SK-N-SH (cell line): Measurements from ENCODE around the gene CDKAL1. TPM values are rescaled to one million over a fixed set of nuclear protein-coding genes. Genes with fewer than 3 reads are reported as not detected.

ENCODE experiments used
- CTCF ChIA-PET: fragments of 300-600, 350-600 bp; formaldehyde crosslinking; extraction: SDS; loops from one replicate; lab custom pipeline; 2021; lab: Yijun Ruan, JAX
- POLR2A ChIA-PET: fragments of 350-600 bp; sonication (Branson Sonifier 250); formaldehyde crosslinking; extraction: SDS; loops from one replicate; lab custom pipeline; 2020; ENCODE audit warnings: antibody characterized with exemption, inconsistent platforms; lab: Yijun Ruan, JAX
- DNase-seq: peaks from one replicate; pipeline ENCODE4 v3.0.0; 2012
- H2AFZ ChIP-seq: fragments of 200-600 bp; sonication (generic); 2 replicates; pipeline ENCODE4 v1.8.1; 2016; ENCODE audit warnings: antibody characterized with exemption, mild to moderate bottlenecking, low read depth
- H3F3A ChIP-seq: fragments of 200-600 bp; sonication (generic); replicated peaks from 2 replicates; pipeline ENCODE3; 2016; ENCODE audit warnings: antibody characterized with exemption, mild to moderate bottlenecking; ENCODE audit not compliant: insufficient read depth
- H3K27ac ChIP-seq, 2 experiments: fragments of 200-500 bp in 1 of 2; fragments of 200-600 bp in 1 of 2; sonication (Bioruptor generic) in 1 of 2; sonication (generic), shearing (Covaris generic) in 1 of 2; 2 replicates each; pipeline versions ENCODE4 v1.5.1 to v1.6.1; 2014 to 2016; ENCODE audit warnings: low read depth in 2 of 2, inconsistent platforms in 1 of 2, low read length in 1 of 2, mild to moderate bottlenecking in 1 of 2, mixed read lengths in 1 of 2
- H3K27me3 ChIP-seq: fragments of 200-600 bp; sonication (generic), shearing (Covaris generic); 2 replicates; pipeline ENCODE4 v1.6.1; 2016; ENCODE audit warnings: mixed run types; ENCODE audit not compliant: insufficient read depth
- H3K36me3 ChIP-seq, 2 experiments: fragments of 200-500 bp in 1 of 2; fragments of 200-600 bp in 1 of 2; sonication (Bioruptor generic) in 1 of 2; sonication (generic) in 1 of 2; replicated peaks in 1 of 2; 2 replicates each; pipeline versions ENCODE3 to v1.5.1; 2014 to 2016; ENCODE audit warnings: low read length in 1 of 2, mild to moderate bottlenecking in 1 of 2; ENCODE audit not compliant: insufficient read depth in 2 of 2, control insufficient read depth in 1 of 2
- H3K4me1 ChIP-seq, 2 experiments: fragments of 200-500 bp in 1 of 2; fragments of 200-600 bp in 1 of 2; sonication (Bioruptor generic) in 1 of 2; sonication (generic), shearing (Covaris generic) in 1 of 2; 2 replicates each; pipeline versions ENCODE4 v1.5.1 to v1.6.1; 2014 to 2016; ENCODE audit warnings: low read depth in 1 of 2, low read length in 1 of 2, mixed run types in 1 of 2; ENCODE audit not compliant: insufficient read depth in 2 of 2, control insufficient read depth in 1 of 2
- H3K4me2 ChIP-seq: fragments of 200-600 bp; sonication (generic), shearing (Covaris generic); 2 replicates; pipeline ENCODE4 v1.6.1; 2017; ENCODE audit warnings: mixed run types
- H3K4me3 ChIP-seq, 2 experiments: fragments of 200-500 bp in 1 of 2; fragments of 200-600 bp in 1 of 2; sonication (Bioruptor generic) in 1 of 2; sonication (generic), shearing (Covaris generic) in 1 of 2; 2 replicates each; pipeline versions ENCODE4 v1.5.1 to v1.8.1; 2014 to 2016; ENCODE audit warnings: low read depth in 2 of 2, inconsistent platforms in 1 of 2, low read length in 1 of 2, mild to moderate bottlenecking in 1 of 2, mixed read lengths in 1 of 2, moderate library complexity in 1 of 2
- H3K79me2 ChIP-seq: fragments of 200-600 bp; sonication (generic); 2 replicates; pipeline ENCODE4 v1.8.1; 2017; ENCODE audit warnings: mild to moderate bottlenecking; ENCODE audit not compliant: insufficient read depth
- H3K9ac ChIP-seq: fragments of 200-600 bp; sonication (generic); 2 replicates; pipeline ENCODE4 v1.6.1; 2017; ENCODE audit warnings: mixed run types
- H3K9me2 ChIP-seq: fragments of 200-600 bp; sonication (generic); 2 replicates; pipeline ENCODE4 v1.6.1; 2017; ENCODE audit warnings: mixed run types
- H3K9me3 ChIP-seq: fragments of 200-600 bp; sonication (generic); 2 replicates; pipeline ENCODE4 v1.6.1; 2017; ENCODE audit warnings: mixed run types, mild to moderate bottlenecking, moderate library complexity
- H4K20me1 ChIP-seq: fragments of 200-600 bp; sonication (generic); 2 replicates; pipeline ENCODE4 v1.6.1; 2017; ENCODE audit warnings: mild to moderate bottlenecking, mixed run types; ENCODE audit not compliant: insufficient read depth
- CTCF ChIP-seq: fragments of 200-600 bp; sonication (generic); IDR thresholded peaks from 2 replicates; pipeline ENCODE4 v1.6.1; 2017; ENCODE audit warnings: antibody characterized with exemption, mild to moderate bottlenecking, moderate library complexity
- ELF1 ChIP-seq: IDR thresholded peaks from 2 replicates; pipeline ENCODE4 v1.4.0; 2012
- EP300 ChIP-seq, 2 experiments: IDR thresholded peaks; 2 replicates each; pipeline versions ENCODE4 v1.4.0 to v1.6.1; 2012; ENCODE audit warnings: borderline replicate concordance in 1 of 2, low read depth in 1 of 2, low read length in 1 of 2
- EZH2phosphoT487 ChIP-seq: fragments of 200-600 bp; sonication (generic); IDR thresholded peaks from 2 replicates; pipeline ENCODE4 v1.6.1; 2017; ENCODE audit warnings: low read depth, mixed run types, mild to moderate bottlenecking, antibody characterized with exemption, moderate library complexity, borderline replicate concordance
- FOSL2 ChIP-seq: IDR thresholded peaks from 2 replicates; pipeline ENCODE4 v1.4.0; 2012; ENCODE audit warnings: low read depth, mild to moderate bottlenecking, moderate library complexity, borderline replicate concordance
- FOXM1 ChIP-seq: IDR thresholded peaks from 2 replicates; pipeline ENCODE4 v1.4.0; 2012; ENCODE audit warnings: low read depth, mild to moderate bottlenecking
- GABPA ChIP-seq: IDR thresholded peaks from 2 replicates; pipeline ENCODE4 v1.4.0; 2012; ENCODE audit warnings: low read depth, mild to moderate bottlenecking
- GATA2 ChIP-seq: sonication (generic); formaldehyde crosslinking; IDR thresholded peaks from 2 replicates; pipeline ENCODE4 v1.5.0; 2020; ENCODE audit warnings: mild to moderate bottlenecking, missing genetic modification reagents
- MAX ChIP-seq: IDR thresholded peaks from 2 replicates; pipeline ENCODE4 v1.4.0; 2012; ENCODE audit warnings: low read depth
- MEF2A ChIP-seq: IDR thresholded peaks from 2 replicates; pipeline ENCODE4 v1.4.0; 2012; ENCODE audit warnings: low read depth, borderline replicate concordance
- MXI1 ChIP-seq: IDR thresholded peaks from 2 replicates; pipeline ENCODE4 v1.6.1; 2012; ENCODE audit warnings: mild to moderate bottlenecking, low read depth, low read length, improper control_type of control experiment
- NFIC ChIP-seq: IDR thresholded peaks from 2 replicates; pipeline ENCODE4 v1.4.0; 2012; ENCODE audit warnings: borderline replicate concordance
- PBX3 ChIP-seq: IDR thresholded peaks from 2 replicates; pipeline ENCODE4; 2012
- POLR2AphosphoS5 ChIP-seq: IDR thresholded peaks from 2 replicates; pipeline ENCODE4 v1.6.1; 2012; ENCODE audit warnings: low read depth, low read length
- RCOR1 ChIP-seq: fragments of 150-350 bp; IDR thresholded peaks from 2 replicates; pipeline ENCODE4 v1.6.1; 2017; ENCODE audit warnings: antibody characterized with exemption, low read length
- RFX5 ChIP-seq: IDR thresholded peaks from 2 replicates; pipeline ENCODE4 v1.6.1; 2012; ENCODE audit warnings: mild to moderate bottlenecking, improper control_type of control experiment, low read length
- RXRA ChIP-seq: IDR thresholded peaks from 2 replicates; pipeline ENCODE4 v1.4.0; 2012; ENCODE audit warnings: low read depth, mild to moderate bottlenecking, borderline replicate concordance
- USF1 ChIP-seq: IDR thresholded peaks from 2 replicates; pipeline ENCODE4 v1.4.0; 2012; ENCODE audit warnings: low read depth, borderline replicate concordance
- USF2 ChIP-seq: fragments of 150-350 bp; IDR thresholded peaks from 2 replicates; pipeline ENCODE4 v1.6.1; 2017; ENCODE audit warnings: antibody characterized with exemption, low read length, low read depth, borderline replicate concordance
- WGBS: methylation state at CpG from one replicate; pipeline ENCODE4 v1.1.6; 2017; ENCODE audit warnings: low lambda C conversion rate; 5-methylcytosine and 5-hydroxymethylcytosine counted together
- polyA plus RNA-seq, 3 experiments: library from polyadenylated mRNA; depleted of rRNA; stranded (reverse); fragments of >200 nt; gene quantifications; 2 replicates each; pipeline ENCODE4 v1.2.3, GENCODE V29; 2012

Gene CDKAL1
- polyA plus RNA-seq, 1 of the 3 experiments (the other 2 are of a cell fraction), result 2.6 TPM

- Histone ChIP-seq H3K27ac (no peak overlapping the region), H3K4me2 (no peak overlapping the region), H3K4me1 (peaks cover 3 to 6% of the 10 kb centered on the region in 2 experiments; a peak in 3 of 4 replicates), H3K4me3 (no peak overlapping the region), H3F3A (no peaks in the 10 kb centered on the region), H3K9me3 (no peaks in the 10 kb centered on the region), H3K36me3 (no peaks in the 10 kb centered on the region), H2AFZ (no peak overlapping the region), H3K9ac (no peak overlapping the region), H3K79me2 (no peaks in the 10 kb centered on the region), H4K20me1 (no peaks in the 10 kb centered on the region), H3K9me2 (no peaks in the 10 kb centered on the region), H3K27me3 (no peaks in the 10 kb centered on the region)
- CTCF ChIA-PET, result no interaction called here
- 97% methylated on average over 1 of the region's 1 CpG for WGBS
- POLR2A ChIA-PET, result no interaction called here
- no peak for DNase-seq
- TF ChIP-seq CTCF (no peak), PBX3 (no peak), ELF1 (no peak), GATA2 (CRISPR knock-in tag) (no peak), RFX5 (no peak), RCOR1 (no peak), NFIC (no peak), EP300 (IDR thresholded peaks at IDR 0.05; ENCODE audit: borderline replicate concordance in 1 of 2, low read depth in 1 of 2, low read length in 1 of 2) (no peak), GABPA (no peak), USF1 (no peak), MEF2A (no peak), FOXM1 (no peak), MAX (no peak)
Measured at GRCh38 chr6:20698675-20699074, 164.4 kb downstream of the CDKAL1 start.

- H3K36me3 ChIP-seq, result no peaks in the 10 kb centered on the region
- no peaks in the 10 kb centered on the region for H3K9me3 ChIP-seq
- no peak overlapping the region for H2AFZ ChIP-seq
- H4K20me1 ChIP-seq, result no peaks in the 10 kb centered on the region
- CTCF ChIA-PET, result interaction anchor here (0.6 to 0.9 kb wide), 2 partner anchors 16 to 328 kb away, joined by 3 read pairs; no protein-coding TSS in a partner anchor
- peaks cover 4 to 6% of the 10 kb centered on the region in 2 experiments; a peak in 3 of 4 replicates for H3K4me1 ChIP-seq
- TF ChIP-seq FOSL2 (no peak), USF2 (no peak), CTCF (no peak), MXI1 (no peak), POLR2AphosphoS5 (no peak), RXRA (no peak), FOXM1 (no peak), MEF2A (no peak), USF1 (no peak), EZH2phosphoT487 (no peak)
- TF ChIP-seq, all 33 proteins: peak for 0
- Histone ChIP-seq H3K4me2 (no peak overlapping the region), H3F3A (no peaks in the 10 kb centered on the region), H3K79me2 (no peaks in the 10 kb centered on the region), H3K9ac (no peak overlapping the region), H3K9me2 (no peaks in the 10 kb centered on the region), H3K27me3 (no peaks in the 10 kb centered on the region), H3K4me3 (no peak overlapping the region), H3K27ac (no peak overlapping the region)
- no peak for DNase-seq
- WGBS, result 91% methylated on average over 4 of the region's 4 CpGs
- POLR2A ChIA-PET, result no interaction called here
Measured at GRCh38 chr6:20699402-20699801, 165.1 kb downstream of the CDKAL1 start.
